Muscle of leg (tissue), 16 donors: ENCODE measurements around the gene ARCN1. TPM values are rescaled to one million over a fixed set of nuclear protein-coding genes. Genes with fewer than 3 reads are reported as not detected.

Experiments used
- DNase-seq: peaks from one replicate; pipeline ENCODE4 v3.0.0; 2013
- H3K27ac ChIP-seq: one replicate; pipeline ENCODE4 v1.5.1; 2013; ENCODE audit warnings: mild to moderate bottlenecking, low read length, control low read depth
- H3K27me3 ChIP-seq: one replicate; pipeline ENCODE4 v1.6.1; 2013; ENCODE audit warnings: low read length; ENCODE audit not compliant: control insufficient read depth, insufficient read depth
- H3K36me3 ChIP-seq: one replicate; pipeline ENCODE4 v1.6.1; 2013; ENCODE audit warnings: low read length; ENCODE audit not compliant: control insufficient read depth, insufficient read depth
- H3K4me1 ChIP-seq: one replicate; pipeline ENCODE4 v1.6.1; 2013; ENCODE audit warnings: low read length; ENCODE audit not compliant: control insufficient read depth, insufficient read depth
- H3K4me3 ChIP-seq: one replicate; pipeline ENCODE4 v1.5.1; 2013; ENCODE audit warnings: low read length, control low read depth
- H3K9me3 ChIP-seq: replicated peaks from 2 replicates; pipeline ENCODE4 v1.6.1; 2013; ENCODE audit warnings: low read depth, low read length; ENCODE audit not compliant: control insufficient read depth
- WGBS: methylation state at CpG from one replicate; pipeline ENCODE4 v1.1.5; 2013; ENCODE audit warnings: missing lambda C conversion rate; ENCODE audit not compliant: insufficient coverage; 5-methylcytosine and 5-hydroxymethylcytosine counted together
- long read RNA-seq, 11 donors: transcript quantifications; one replicate each; lab custom pipeline, GENCODE V29; 2026
- polyA plus RNA-seq, 8 donors: library from polyadenylated mRNA; unstranded; fragments of 120-200 nt; gene quantifications; one replicate each; pipeline versions ENCODE4 v1.2.1 to v1.2.3, GENCODE V29; 2013; ENCODE audit warnings: inconsistent platforms in 1 of 8, low replicate concordance in 1 of 8; ENCODE audit not compliant: insufficient read length in 8 of 8, insufficient read depth in 1 of 8
- total RNA-seq: library from RNA; stranded (reverse); fragments of 120-200 nt; gene quantifications from one replicate; pipeline ENCODE4 v1.2.4, GENCODE V29; 2013

The ARCN1 gene
- total RNA-seq (86.4 TPM), polyA plus RNA-seq (100 to 1,000 TPM; 113 to 182 (median 134) TPM)
- long read RNA-seq, donor 1, transcript ARCN1-201 (10 exons, 3,845 nt): major isoform, 10 of 22 reads
- long read RNA-seq, donor 1, partial matches to known transcripts: 12 of 22 reads
- long read RNA-seq, donor 1, other reads (novel, unspliced or antisense): 0 of 22 reads
- long read RNA-seq, donor 2, partial matches to known transcripts: 0 of 3 reads
- long read RNA-seq, donor 2, other reads (novel, unspliced or antisense): 0 of 3 reads
- long read RNA-seq, donor 3, transcript ARCN1-201 (10 exons, 3,845 nt): major isoform, 25 of 46 reads
- long read RNA-seq, donor 3, partial matches to known transcripts: 21 of 46 reads
- long read RNA-seq, donor 3, other reads (novel, unspliced or antisense): 0 of 46 reads
- long read RNA-seq, donor 4, transcript ARCN1-201 (10 exons, 3,845 nt): major isoform, 6 of 22 reads
- long read RNA-seq, donor 4, partial matches to known transcripts: 16 of 22 reads
- long read RNA-seq, donor 4, other reads (novel, unspliced or antisense): 0 of 22 reads
- long read RNA-seq, donor 5, transcript ARCN1-201 (10 exons, 3,845 nt): major isoform, 38 of 135 reads
- long read RNA-seq, donor 5, partial matches to known transcripts: 96 of 135 reads
- long read RNA-seq, donor 5, other reads (novel, unspliced or antisense): 0 of 135 reads
- long read RNA-seq, donor 6, transcript ARCN1-201 (10 exons, 3,845 nt): major isoform, 26 of 55 reads
- long read RNA-seq, donor 6, partial matches to known transcripts: 28 of 55 reads
- long read RNA-seq, donor 6, other reads (novel, unspliced or antisense): 0 of 55 reads
- long read RNA-seq, donor 7, transcript ARCN1-201 (10 exons, 3,845 nt): major isoform, 7 of 45 reads
- long read RNA-seq, donor 7, partial matches to known transcripts: 38 of 45 reads
- long read RNA-seq, donor 7, other reads (novel, unspliced or antisense): 0 of 45 reads
- long read RNA-seq, donor 8, transcript ARCN1-201 (10 exons, 3,845 nt): major isoform, 22 of 42 reads
- long read RNA-seq, donor 8, partial matches to known transcripts: 20 of 42 reads
- long read RNA-seq, donor 8, other reads (novel, unspliced or antisense): 0 of 42 reads
- long read RNA-seq, donor 9, transcript ARCN1-201 (10 exons, 3,845 nt): major isoform, 10 of 38 reads
- long read RNA-seq, donor 9, partial matches to known transcripts: 28 of 38 reads
- long read RNA-seq, donor 9, other reads (novel, unspliced or antisense): 0 of 38 reads
- long read RNA-seq, donor 10, transcript ARCN1-201 (10 exons, 3,845 nt): major isoform, 11 of 104 reads
- long read RNA-seq, donor 10, partial matches to known transcripts: 93 of 104 reads
- long read RNA-seq, donor 10, other reads (novel, unspliced or antisense): 0 of 104 reads
- long read RNA-seq, donor 11, transcript ARCN1-201 (10 exons, 3,845 nt): major isoform, 7 of 21 reads
- long read RNA-seq, donor 11, partial matches to known transcripts: 14 of 21 reads
- long read RNA-seq, donor 11, other reads (novel, unspliced or antisense): 0 of 21 reads

GRCh38 chr11:118572061-118572980, at the start of gene ARCN1:
ARCN1 (plus strand) TSS chr11:118572409; CDS start chr11:118572548, 139 bp downstream.
- Histone ChIP-seq H3K4me1 (peaks cover 10% of the 10 kb centered on the region), H3K27me3 (no peaks in the 10 kb centered on the region), H3K4me3 (peak within 1 kb of the TSS; percentile 100), H3K27ac (peak within 1 kb of the TSS; percentile 100), H3K9me3 (no peaks in the 10 kb centered on the region), H3K36me3 (peaks cover 4% of the 10 kb centered on the region)
- 0% methylated on average over 39 of the region's 55 CpGs for WGBS
- DNase-seq: peak; percentile 93

- Histone ChIP-seq H3K4me1 (peaks cover 36% of the 10 kb centered on the region), H3K4me3 (no peak overlapping the region), H3K9me3 (no peaks in the 10 kb centered on the region), H3K36me3 (peaks cover 67% of the 10 kb centered on the region), H3K27ac (peak overlapping the region; percentile 91), H3K27me3 (no peaks in the 10 kb centered on the region)
- no peak for DNase-seq
- WGBS: no CpG with 5 or more reads among the region's 6 CpGs
These were observed 49.6 kb upstream of the ARCN1 start for GRCh38 chr11:118522571-118523072.

- Histone ChIP-seq H3K27ac (peak overlapping the region; percentile 82), H3K36me3 (peaks cover 61% of the 10 kb centered on the region), H3K27me3 (no peaks in the 10 kb centered on the region), H3K9me3 (no peaks in the 10 kb centered on the region), H3K4me3 (no peak overlapping the region), H3K4me1 (peaks cover 39% of the 10 kb centered on the region)
- DNase-seq: no peak
These were observed 47.9 kb upstream of the ARCN1 start for GRCh38 chr11:118524356-118524755.

- H3K36me3 ChIP-seq: peaks cover 56% of the 10 kb centered on the region
- peak overlapping the region; percentile 82 for H3K27ac ChIP-seq
- 85% methylated on average over 4 of the region's 6 CpGs for WGBS
- H3K4me3 ChIP-seq: no peak overlapping the region
- peak; percentile 49 for DNase-seq
- no peaks in the 10 kb centered on the region for H3K9me3 ChIP-seq
- peaks cover 45% of the 10 kb centered on the region for H3K4me1 ChIP-seq
- H3K27me3 ChIP-seq: peaks cover 2% of the 10 kb centered on the region
These were observed 47.3 kb upstream of the ARCN1 start for GRCh38 chr11:118524757-118525470.

GRCh38 chr11:118526688-118527087, 45.5 kb upstream of the ARCN1 start:
- Histone ChIP-seq H3K27ac (no peak overlapping the region), H3K4me3 (no peak overlapping the region), H3K9me3 (no peaks in the 10 kb centered on the region), H3K4me1 (peaks cover 54% of the 10 kb centered on the region), H3K36me3 (peaks cover 39% of the 10 kb centered on the region), H3K27me3 (peaks cover 2% of the 10 kb centered on the region)
- DNase-seq: no peak
- no CpG with 5 or more reads among the region's 2 CpGs for WGBS

- Histone ChIP-seq H3K4me1 (peaks cover 54% of the 10 kb centered on the region), H3K27me3 (peaks cover 2% of the 10 kb centered on the region), H3K9me3 (no peaks in the 10 kb centered on the region), H3K4me3 (no peak within 1 kb of the TSS), H3K36me3 (peaks cover 35% of the 10 kb centered on the region), H3K27ac (no peak within 1 kb of the TSS)
- no peak for DNase-seq
- WGBS: 14% methylated on average over 1 of the region's 3 CpGs
These were observed 45.1 kb upstream of the ARCN1 start, which contains the start of gene TTC36 for GRCh38 chr11:118527109-118527508. TTC36 (plus strand) TSS chr11:118527474; CDS start chr11:118527495, 21 bp downstream.

- Histone ChIP-seq H3K4me3 (no peak overlapping the region), H3K27ac (no peak overlapping the region), H3K36me3 (peaks cover 22% of the 10 kb centered on the region), H3K4me1 (peaks cover 45% of the 10 kb centered on the region), H3K9me3 (no peaks in the 10 kb centered on the region), H3K27me3 (peaks cover 2% of the 10 kb centered on the region)
- no peak for DNase-seq
- WGBS: 85% methylated on average over 6 of the region's 6 CpGs
These were observed 43.7 kb upstream of the ARCN1 start for GRCh38 chr11:118528511-118528910.

- Histone ChIP-seq H3K4me1 (peaks cover 36% of the 10 kb centered on the region), H3K27me3 (peaks cover 2% of the 10 kb centered on the region), H3K9me3 (no peaks in the 10 kb centered on the region), H3K36me3 (peaks cover 18% of the 10 kb centered on the region), H3K4me3 (peak overlapping the region; percentile 67), H3K27ac (no peak overlapping the region)
- no peak for DNase-seq
- 75% methylated on average over 4 of the region's 5 CpGs for WGBS
These were observed 42.5 kb upstream of the ARCN1 start for GRCh38 chr11:118529584-118530175.
